K562 (cell line): ENCODE measurements around the gene FARP1. TPM values are rescaled to one million over a fixed set of nuclear protein-coding genes. Genes with fewer than 3 reads are reported as not detected.

Source experiments
- ATAC-seq: fragments of 200-7000 bp; cut with Tn5 transposase; 3 replicates; pipeline ENCODE4 v1.9.1; 2020; ENCODE audit warnings: moderate library complexity
- BruUV-seq: library from RNA; stranded (reverse); fragments of 400-500 nt; replicated peaks from 2 replicates; lab custom pipeline; 2021; lab: Mats Ljungman, UMichigan
- CTCF ChIA-PET: fragments of 300-600 bp; formaldehyde crosslinking; extraction: SDS; loops from one replicate; lab custom pipeline; 2021; ENCODE audit warnings: low intra/inter-chr PET ratio; lab: Yijun Ruan, JAX
- POLR2A ChIA-PET: fragments of 300-600, 350-650 bp; sonication (Branson Sonifier 250); formaldehyde crosslinking; extraction: SDS; loops from one replicate; lab custom pipeline; 2021; ENCODE audit warnings: antibody characterized with exemption, inconsistent platforms; lab: Yijun Ruan, JAX
- DNase-seq, 4 experiments: peaks; one replicate each; pipeline versions ENCODE4 v3.0.0 to v3.0.0-alpha.2; 2011 to 2018; ENCODE audit warnings: low spot score in 3 of 4, mixed read lengths in 3 of 4; ENCODE audit errors: extremely low read depth in 1 of 4
- FAIRE-seq: peaks from 2 replicates; lab custom pipeline; 2011; peaks lifted over from hg19 to GRCh38; lab: Jason Lieb, UNC
- H2AFZ ChIP-seq: 2 replicates; pipeline ENCODE4 v1.6.0; 2011; ENCODE audit warnings: low read depth, low read length, control low read depth, inconsistent platforms
- H3K27ac ChIP-seq: fragments of 200-600 bp; 3 replicates; pipeline ENCODE4 v1.8.0; 2011; ENCODE audit warnings: low read depth, mild to moderate bottlenecking, control low read depth, inconsistent platforms, low read length, moderate library complexity, mixed read lengths; ENCODE audit errors: extremely low read depth
- H3K27me3 ChIP-seq, 2 experiments: fragments of 300-600 bp in 1 of 2; 2 replicates in 1 of 2; 3 replicates in 1 of 2; pipeline versions ENCODE4 v1.6.0 to v1.8.0; 2011; ENCODE audit warnings: inconsistent platforms in 2 of 2, low read length in 2 of 2, mild to moderate bottlenecking in 1 of 2, mixed read lengths in 1 of 2, moderate library complexity in 1 of 2; ENCODE audit not compliant: control insufficient read depth in 2 of 2, insufficient read depth in 2 of 2
- H3K36me3 ChIP-seq: fragments of 300-600 bp; 3 replicates; pipeline ENCODE4 v1.8.0; 2011; ENCODE audit warnings: mild to moderate bottlenecking, low read length, inconsistent platforms; ENCODE audit not compliant: control insufficient read depth, insufficient read depth
- H3K4me1 ChIP-seq, 2 experiments: fragments of 200-600 bp in 1 of 2; replicated peaks in 1 of 2; 2 replicates in 1 of 2; 3 replicates in 1 of 2; pipeline versions ENCODE4 v1.5.1 to v1.8.0; 2011; ENCODE audit warnings: inconsistent platforms in 2 of 2, low read length in 2 of 2, mild to moderate bottlenecking in 1 of 2, mixed read lengths in 1 of 2, moderate library complexity in 1 of 2; ENCODE audit not compliant: control insufficient read depth in 2 of 2, insufficient read depth in 2 of 2
- H3K4me2 ChIP-seq: 2 replicates; pipeline ENCODE4 v1.6.1; 2011; ENCODE audit warnings: low read length, control low read depth, inconsistent platforms, mixed read lengths; ENCODE audit not compliant: insufficient read depth
- H3K4me3 ChIP-seq: fragments of 200-600 bp; sonication (generic), shearing (Covaris generic); 2 replicates; pipeline ENCODE4 v1.5.1; 2016; ENCODE audit warnings: control low read depth, inconsistent platforms
- H3K79me2 ChIP-seq: fragments of 200-600 bp; 3 replicates; pipeline ENCODE4 v1.8.0; 2011; ENCODE audit warnings: low read length, inconsistent platforms; ENCODE audit not compliant: control insufficient read depth, insufficient read depth
- H3K9ac ChIP-seq, 2 experiments: 2 replicates each; pipeline versions ENCODE4 v1.6.0 to v1.6.1; 2011; ENCODE audit warnings: low read depth in 2 of 2, low read length in 2 of 2, control low read depth in 1 of 2, inconsistent platforms in 1 of 2, mild to moderate bottlenecking in 1 of 2, mixed read lengths in 1 of 2; ENCODE audit not compliant: insufficient read depth in 1 of 2
- H3K9me1 ChIP-seq: one replicate; pipeline ENCODE4 v1.6.0; 2011; ENCODE audit warnings: inconsistent platforms, mild to moderate bottlenecking, low read length, moderate library complexity; ENCODE audit not compliant: control insufficient read depth, insufficient read depth
- H3K9me3 ChIP-seq: replicated peaks from 2 replicates; pipeline ENCODE4 v1.5.1; 2011; ENCODE audit warnings: low read depth, low read length, inconsistent platforms; ENCODE audit not compliant: control insufficient read depth, insufficient read depth
- H4K20me1 ChIP-seq: replicated peaks from 2 replicates; pipeline ENCODE4 v1.6.1; 2011; ENCODE audit warnings: low read length, inconsistent platforms, mixed read lengths; ENCODE audit not compliant: control insufficient read depth, insufficient read depth
- THRB ChIP-seq: fragments of 450-650 bp; formaldehyde crosslinking; conservative IDR thresholded peaks from 2 replicates; pipeline ENCODE4 v1.4.0; 2022; ENCODE audit warnings: mild to moderate bottlenecking, missing genetic modification characterization
- ZNF639 ChIP-seq, 2 experiments: fragments of 200-800 bp in 1 of 2; sonication (Bioruptor generic) in 1 of 2; sonication (generic) in 1 of 2; formaldehyde crosslinking in 1 of 2; IDR thresholded peaks in 1 of 2; conservative IDR thresholded peaks in 1 of 2; 2 replicates each; pipeline versions ENCODE4 v1.5.0 to v1.6.1; 2016 to 2020; ENCODE audit warnings: missing compliant biosample characterization in 1 of 2, missing genetic modification characterization in 1 of 2, missing genetic modification reagents in 1 of 2
- WGBS: fragments of 100-300 bp; shearing (Covaris generic); methylation state at CpG from one replicate; pipeline ENCODE4 v1.1.6; 2016; ENCODE audit warnings: low coverage, mixed read lengths; ENCODE audit not compliant: insufficient coverage; ENCODE audit errors: missing lambda C conversion rate; 5-methylcytosine and 5-hydroxymethylcytosine counted together
- in situ Hi-C: fragments of 300-500 bp; cut with MboI; formaldehyde crosslinking; loops from 4 replicates; pipeline ENCODE4 v1.15.0; 2018; ENCODE audit warnings: inconsistent platforms, mixed read lengths
- intact Hi-C: fragments of 100-400 bp; cut with micrococcal nuclease; formaldehyde crosslinking; loops from 2 replicates; pipeline ENCODE4 v1.14.2; 2022
- polyA plus RNA-seq, 8 experiments: library from polyadenylated mRNA; depleted of rRNA in 4 of 8; stranded (reverse) in 5 of 8; unstranded in 3 of 8; fragments of >200 nt; fragmentation: Nextera tagmentation in 2 of 8; fragmentation: Illumina TruSeq in 1 of 8; extraction: Ambion mirVana in 2 of 8; extraction: Trizol in 1 of 8; gene quantifications; 2 replicates each; pipeline versions ENCODE4 v1.2.1 to v1.2.3, GENCODE V29; 2011 to 2014; ENCODE audit warnings: inconsistent platforms in 1 of 8, missing spikeins in 1 of 8
- total RNA-seq, 7 experiments: library from RNA; depleted of rRNA in 6 of 7; stranded (reverse); fragments of >200 nt in 6 of 7; fragmentation: Illumina TruSeq in 2 of 7; extraction: Trizol in 2 of 7; gene quantifications; 2 replicates each; pipeline versions ENCODE4 v1.2.1 to v1.2.3, GENCODE V29; 2011 to 2021; ENCODE audit warnings: low replicate concordance in 1 of 7

FARP1 gene
- total and polyA plus RNA-seq, 9 of the 15 experiments (the other 6 are each of a cell fraction or from before 2014, with no cell fraction given), result 0.03 to 0.29 (median 0.05) TPM; not detected in 3

DNA sequence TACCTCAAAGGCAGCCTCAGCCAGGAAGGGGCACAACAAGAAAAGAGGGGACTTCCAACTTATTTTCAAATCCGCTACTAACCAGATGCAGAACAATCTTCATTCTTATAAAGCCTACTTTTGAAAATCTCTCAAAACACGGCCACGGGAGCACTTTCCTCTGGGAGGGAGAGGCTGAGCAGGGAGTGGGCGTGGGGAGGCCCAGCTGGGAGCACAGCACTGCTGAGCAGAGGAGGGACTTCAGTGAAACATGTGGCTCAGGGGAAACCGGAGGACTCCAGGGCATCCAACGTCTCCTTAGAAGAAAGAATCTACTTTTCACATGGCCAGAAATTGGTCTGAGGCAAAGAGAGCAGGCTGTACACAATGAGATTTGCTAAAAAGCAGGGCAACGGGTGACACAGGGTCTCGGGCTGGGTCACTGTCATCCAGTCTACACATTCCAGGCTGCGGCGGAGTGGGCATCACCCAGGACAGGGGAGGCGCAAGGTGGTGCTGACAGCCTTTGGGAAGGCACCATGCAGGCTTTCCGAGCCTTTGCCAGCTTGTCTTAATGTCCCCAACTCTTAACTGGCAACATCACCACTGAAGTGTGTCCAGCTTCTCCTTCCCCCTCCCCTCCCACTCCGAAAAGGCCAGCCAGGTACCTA lies 317.0 kb downstream of the FARP1 start:
- no TSS peak for BruUV-seq
- Histone ChIP-seq H3K9ac (no peak overlapping the region), H3K36me3 (peaks cover 44% of the 10 kb centered on the region; the same call in 2 of the 3 replicates), H3K9me1 (no peaks in the 10 kb centered on the region), H3K9me3 (no peaks in the 10 kb centered on the region), H3K27ac (no peak overlapping the region), H4K20me1 (no peaks in the 10 kb centered on the region), H3K27me3 (no peaks in the 10 kb centered on the region), H3K4me1 (no peaks in the 10 kb centered on the region), H3K4me2 (no peak overlapping the region), H3K4me3 (no peak overlapping the region), H3K79me2 (no peaks in the 10 kb centered on the region), H2AFZ (no peak overlapping the region)
- CTCF ChIA-PET, result no interaction called here
- FAIRE-seq (no peak), DNase-seq (no peak), ATAC-seq (no peak)
- POLR2A ChIA-PET, result interaction anchor here (0.6 kb wide), 1 partner anchor 135 kb away, joined by 3 read pairs; no protein-coding TSS in a partner anchor
- intact Hi-C loops, result no loop called here
- TF ChIP-seq THRB (CRISPR knock-in tag) (no peak), ZNF639 (CRISPR knock-in tag; conservative IDR thresholded peaks at IDR 0.05 in 1 of 2, IDR thresholded peaks at IDR 0.05 in 1 of 2) (no peak)
- WGBS, result 93% methylated on average over 8 of the region's 13 CpGs
- in situ Hi-C loops, result no loop called here
